Endothelial cell of umbilical vein (primary cell): ENCODE data around the gene PAK2. TPM values are rescaled to one million over a fixed set of nuclear protein-coding genes. Genes with fewer than 3 reads are reported as not detected.

Source experiments
- BruUV-seq: library from RNA; stranded (reverse); fragments of 400-500 nt; replicated peaks from 2 replicates; lab custom pipeline; 2021; lab: Mats Ljungman, UMichigan
- CTCF ChIA-PET: fragments of 300-600, 350-600 bp; sonication (Branson Sonifier 250); formaldehyde crosslinking; loops from one replicate; lab custom pipeline; 2021; ENCODE audit warnings: antibody characterized with exemption, inconsistent platforms; lab: Charles Lee
- POLR2A ChIA-PET: fragments of 300-600, 350-600 bp; sonication (Branson Sonifier 250); formaldehyde crosslinking; loops from one replicate; lab custom pipeline; 2021; ENCODE audit warnings: antibody characterized with exemption, inconsistent platforms; lab: Charles Lee
- DNase-seq: peaks from one replicate; pipeline ENCODE4 v3.0.0-alpha.2; 2011; ENCODE audit warnings: low read depth, low spot score
- FAIRE-seq: peaks from 2 replicates; lab custom pipeline; 2011; peaks lifted over from hg19 to GRCh38; lab: Jason Lieb, UNC
- H2AFZ ChIP-seq: 2 replicates; pipeline ENCODE4 v1.6.0; 2012; ENCODE audit warnings: low read depth, low read length, control low read depth, inconsistent platforms
- H3K27ac ChIP-seq: 2 replicates; pipeline ENCODE4 v1.5.1; 2011; ENCODE audit warnings: low read depth, mild to moderate bottlenecking, control low read depth, low read length, moderate library complexity; ENCODE audit not compliant: insufficient read depth
- H3K27me3 ChIP-seq, 2 experiments: 2 replicates each; pipeline versions ENCODE4 v1.6.0 to v1.6.1; 2011; ENCODE audit warnings: low read length in 2 of 2, mixed read lengths in 1 of 2; ENCODE audit not compliant: control insufficient read depth in 2 of 2, insufficient read depth in 2 of 2
- H3K36me3 ChIP-seq, 2 experiments: 2 replicates in 1 of 2; 3 replicates in 1 of 2; pipeline ENCODE4 v1.5.1; 2011; ENCODE audit warnings: low read length in 2 of 2, mild to moderate bottlenecking in 1 of 2, moderate library complexity in 1 of 2; ENCODE audit not compliant: control insufficient read depth in 2 of 2, insufficient read depth in 2 of 2; ENCODE audit errors: extremely low read depth in 1 of 2
- H3K4me1 ChIP-seq: 3 replicates; pipeline ENCODE4 v1.5.1; 2011; ENCODE audit warnings: mild to moderate bottlenecking, low read length; ENCODE audit not compliant: control insufficient read depth, insufficient read depth; ENCODE audit errors: extremely low read depth
- H3K4me2 ChIP-seq: 2 replicates; pipeline ENCODE4 v1.6.1; 2011; ENCODE audit warnings: low read length, control low read depth, mixed read lengths; ENCODE audit not compliant: insufficient read depth
- H3K4me3 ChIP-seq, 3 experiments: fragments of 200-600 bp in 1 of 3; sonication (generic), shearing (Covaris generic) in 1 of 3; replicated peaks in 1 of 3; 2 replicates each; pipeline ENCODE4 v1.5.1; 2011 to 2016; ENCODE audit warnings: control low read depth in 3 of 3, low read length in 3 of 3, mild to moderate bottlenecking in 2 of 3, inconsistent platforms in 1 of 3, low read depth in 1 of 3, moderate library complexity in 1 of 3; ENCODE audit not compliant: insufficient read depth in 1 of 3
- H3K79me2 ChIP-seq: 2 replicates; pipeline ENCODE4 v1.6.0; 2012; ENCODE audit warnings: low read length, inconsistent platforms; ENCODE audit not compliant: control insufficient read depth, insufficient read depth
- H3K9ac ChIP-seq: replicated peaks from 2 replicates; pipeline ENCODE3; 2011; ENCODE audit warnings: low read length, control low read depth; ENCODE audit not compliant: insufficient read depth; ENCODE audit errors: extremely low read depth
- H3K9me1 ChIP-seq: replicated peaks from 3 replicates; pipeline ENCODE4 v1.6.0; 2011; ENCODE audit warnings: mild to moderate bottlenecking, low read length; ENCODE audit not compliant: control insufficient read depth, insufficient read depth; ENCODE audit errors: extremely low read depth
- H3K9me3 ChIP-seq: replicated peaks from 2 replicates; pipeline ENCODE4 v1.5.1; 2012; ENCODE audit warnings: low read length, inconsistent platforms; ENCODE audit not compliant: control insufficient read depth, insufficient read depth
- H4K20me1 ChIP-seq: replicated peaks from 2 replicates; pipeline ENCODE3; 2011; ENCODE audit warnings: mild to moderate bottlenecking, low read length; ENCODE audit not compliant: control insufficient read depth, insufficient read depth; ENCODE audit errors: extremely low read depth
- EZH2 ChIP-seq: IDR thresholded peaks from 2 replicates; pipeline ENCODE4 v1.6.1; 2012; ENCODE audit warnings: borderline replicate concordance, low read depth, mild to moderate bottlenecking, moderate library complexity, low read length, inconsistent platforms; ENCODE audit not compliant: severe bottlenecking
- FOS ChIP-seq: IDR thresholded peaks from 2 replicates; pipeline ENCODE4 v1.6.1; 2011; ENCODE audit warnings: mild to moderate bottlenecking, low read length, moderate library complexity, borderline replicate concordance; ENCODE audit not compliant: insufficient read depth
- GATA2 ChIP-seq: IDR thresholded peaks from 2 replicates; pipeline ENCODE4 v1.7.0; 2011; ENCODE audit warnings: low read depth, mild to moderate bottlenecking, moderate library complexity, mixed read lengths, low read length; ENCODE audit not compliant: insufficient read length, insufficient read depth
- JUN ChIP-seq: IDR thresholded peaks from 2 replicates; pipeline ENCODE4 v1.6.1; 2011; ENCODE audit warnings: borderline replicate concordance, low read depth; ENCODE audit not compliant: insufficient read length, insufficient read depth
- MYC ChIP-seq: IDR thresholded peaks from one replicate; pipeline ENCODE4 v1.6.1; 2011; ENCODE audit warnings: mild to moderate bottlenecking, low read depth, low read length
- POLR2A ChIP-seq: IDR thresholded peaks from 2 replicates; pipeline ENCODE4 v1.6.1; 2012; ENCODE audit warnings: low read depth, mild to moderate bottlenecking, control low read depth, low read length
- POLR2AphosphoS5 ChIP-seq: IDR thresholded peaks from 2 replicates; pipeline ENCODE4 v1.6.1; 2012; ENCODE audit warnings: low read depth, mild to moderate bottlenecking, control low read depth, low read length, moderate library complexity; ENCODE audit not compliant: insufficient read depth
- dilution Hi-C: fragments of 300-500 bp; cut with MboI; formaldehyde crosslinking; loops from one replicate; pipeline ENCODE4 v1.15.0; 2019; ENCODE audit warnings: low sequenced_read_pairs; ENCODE audit not compliant: extremely low pct_ligation_motif_present
- intact Hi-C: fragments of 100-400 bp; cut with micrococcal nuclease; formaldehyde crosslinking; loops from one replicate; pipeline ENCODE4 v1.10.0; 2022
- polyA plus RNA-seq, 4 experiments: library from polyadenylated mRNA; depleted of rRNA in 3 of 4; stranded (reverse) in 3 of 4; unstranded in 1 of 4; fragments of >200 nt; gene quantifications; 2 replicates each; pipeline versions ENCODE4 v1.2.1 to v1.2.3, GENCODE V29; 2011 to 2012; ENCODE audit warnings: missing spikeins in 1 of 4
- total RNA-seq: library from RNA; stranded (reverse); gene quantifications from 2 replicates; pipeline ENCODE4 v1.2.3, GENCODE V29; 2021
- TF ChIP-seq, protein P1 (sequence below): IDR thresholded peaks from 2 replicates; pipeline ENCODE4 v1.6.1; 2011; ENCODE audit not compliant: insufficient read depth, insufficient read length
- TF ChIP-seq, protein P2 (sequence below), 2 donors: IDR thresholded peaks; 1 replicate in 1 of 2; 2 replicates in 1 of 2; pipeline ENCODE4 v1.5.1; 2011; ENCODE audit warnings: low read length in 2 of 2, mild to moderate bottlenecking in 2 of 2, moderate library complexity in 2 of 2, control low read depth in 1 of 2, inconsistent platforms in 1 of 2, low read depth in 1 of 2; ENCODE audit not compliant: insufficient read depth in 1 of 2; ENCODE audit errors: extremely low read depth in 1 of 2

The PAK2 gene
- total and polyA plus RNA-seq, 2 donors (not counting 3 experiments of a cell fraction or from before 2014, with no cell fraction given) = 22.6 to 98.9 TPM

DNA sequence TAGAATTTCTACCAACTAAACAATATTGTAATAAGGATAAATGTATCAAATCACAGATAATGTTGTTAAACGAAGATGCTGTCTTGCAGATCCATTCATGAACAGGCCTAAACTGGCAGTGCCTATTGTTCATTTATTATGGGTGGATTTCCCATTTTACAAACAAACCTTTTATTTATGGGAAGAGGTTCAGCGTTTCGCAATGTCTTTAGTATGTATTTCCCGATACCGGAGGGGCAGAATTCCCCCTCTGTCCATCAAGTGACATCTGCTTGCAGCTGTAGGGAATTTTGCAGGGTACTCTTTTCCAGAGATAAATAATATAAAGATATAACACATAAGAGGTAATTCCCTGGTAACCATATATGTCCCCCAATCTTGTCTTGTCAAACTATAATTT, 33.3 kb upstream of the PAK2 start:
- ChIA-PET CTCF (interaction anchor here (0.8 to 3.1 kb wide), 2 partner anchors 11 to 97 kb away, joined by 3 to 11 read pairs; no protein-coding TSS in a partner anchor), POLR2A (no interaction called here)
- Histone ChIP-seq H3K36me3 (no peaks in the 10 kb centered on the region), H3K9ac (no peak overlapping the region), H3K9me3 (no peaks in the 10 kb centered on the region), H3K4me3 (no peak overlapping the region), H2AFZ (no peak overlapping the region), H3K4me1 (peaks cover 3% of the 10 kb centered on the region), H4K20me1 (no peaks in the 10 kb centered on the region), H3K9me1 (no peaks in the 10 kb centered on the region), H3K4me2 (no peak overlapping the region), H3K27me3 (peaks cover 0 to 3% of the 10 kb centered on the region in 2 experiments), H3K79me2 (no peaks in the 10 kb centered on the region), H3K27ac (no peak overlapping the region)
- dilution Hi-C loops (no loop called here), intact Hi-C loops (no loop called here)
- BruUV-seq = no TSS peak
- FAIRE-seq (no peak), DNase-seq (no peak)
- TF ChIP-seq FOS (no peak), EZH2 (no peak), POLR2AphosphoS5 (no peak), JUN (no peak), GATA2 (no peak), MYC (no peak), POLR2A (no peak)
- TF ChIP-seq, protein P1, sequence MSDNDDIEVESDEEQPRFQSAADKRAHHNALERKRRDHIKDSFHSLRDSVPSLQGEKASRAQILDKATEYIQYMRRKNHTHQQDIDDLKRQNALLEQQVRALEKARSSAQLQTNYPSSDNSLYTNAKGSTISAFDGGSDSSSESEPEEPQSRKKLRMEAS = no peak
- TF ChIP-seq, protein P2, sequence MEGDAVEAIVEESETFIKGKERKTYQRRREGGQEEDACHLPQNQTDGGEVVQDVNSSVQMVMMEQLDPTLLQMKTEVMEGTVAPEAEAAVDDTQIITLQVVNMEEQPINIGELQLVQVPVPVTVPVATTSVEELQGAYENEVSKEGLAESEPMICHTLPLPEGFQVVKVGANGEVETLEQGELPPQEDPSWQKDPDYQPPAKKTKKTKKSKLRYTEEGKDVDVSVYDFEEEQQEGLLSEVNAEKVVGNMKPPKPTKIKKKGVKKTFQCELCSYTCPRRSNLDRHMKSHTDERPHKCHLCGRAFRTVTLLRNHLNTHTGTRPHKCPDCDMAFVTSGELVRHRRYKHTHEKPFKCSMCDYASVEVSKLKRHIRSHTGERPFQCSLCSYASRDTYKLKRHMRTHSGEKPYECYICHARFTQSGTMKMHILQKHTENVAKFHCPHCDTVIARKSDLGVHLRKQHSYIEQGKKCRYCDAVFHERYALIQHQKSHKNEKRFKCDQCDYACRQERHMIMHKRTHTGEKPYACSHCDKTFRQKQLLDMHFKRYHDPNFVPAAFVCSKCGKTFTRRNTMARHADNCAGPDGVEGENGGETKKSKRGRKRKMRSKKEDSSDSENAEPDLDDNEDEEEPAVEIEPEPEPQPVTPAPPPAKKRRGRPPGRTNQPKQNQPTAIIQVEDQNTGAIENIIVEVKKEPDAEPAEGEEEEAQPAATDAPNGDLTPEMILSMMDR (IDR thresholded peaks at IDR 0.05; ENCODE audit: extremely low read depth in 1 of 2, insufficient read depth in 1 of 2, low read depth in 1 of 2, low read length in 2 of 2) = no peak
